SH-SY5Y (cell line): ENCODE measurements around the gene POLK.

ENCODE experiments used
- GATA2 ChIP-seq: IDR thresholded peaks from 2 replicates; pipeline ENCODE4 v1.6.1; 2011; ENCODE audit warnings: mild to moderate bottlenecking, low read depth, low read length
- GATA3 ChIP-seq: IDR thresholded peaks from 2 replicates; pipeline ENCODE4 v1.6.1; 2011; ENCODE audit warnings: low read depth, mild to moderate bottlenecking, low read length, moderate library complexity

- TF ChIP-seq GATA2 (no peak), GATA3 (no peak)
These were observed 9.5 kb downstream of the POLK start for GRCh38 chr5:75521195-75521594.
